HepG2 (cell line): ENCODE measurements around the gene RPRD1A. TPM values are rescaled to one million over a fixed set of nuclear protein-coding genes. Genes with fewer than 3 reads are reported as not detected.

Experiments used
- ATAC-seq: fragments of 200-7000 bp; cut with Tn5 transposase; 3 replicates; pipeline ENCODE4 v1.9.1; 2020; ENCODE audit warnings: mild to moderate bottlenecking, moderate library complexity
- BruUV-seq: library from RNA; stranded (reverse); fragments of 400-500 nt; replicated peaks from 2 replicates; lab custom pipeline; 2021; lab: Mats Ljungman, UMichigan
- CTCF ChIA-PET: fragments of 300-600 bp; formaldehyde crosslinking; extraction: SDS; loops from one replicate; lab custom pipeline; 2021; ENCODE audit warnings: low total read pairs, inconsistent platforms, low intra/inter-chr PET ratio; lab: Yijun Ruan, JAX
- POLR2A ChIA-PET: fragments of 350-600 bp; sonication (Branson Sonifier 250); formaldehyde crosslinking; loops from one replicate; lab custom pipeline; 2020; ENCODE audit warnings: antibody characterized with exemption, inconsistent platforms; lab: Yijun Ruan, JAX
- DNase-seq: peaks from one replicate; pipeline ENCODE4 v3.0.0-alpha.2; 2015; ENCODE audit warnings: low spot score
- FAIRE-seq: peaks from 3 replicates; lab custom pipeline; 2011; peaks lifted over from hg19 to GRCh38; lab: Jason Lieb, UNC
- H2AFZ ChIP-seq: one replicate; pipeline ENCODE4 v1.6.1; 2011; ENCODE audit warnings: low read length, inconsistent platforms
- H3K27ac ChIP-seq: fragments of 300-600 bp; 3 replicates; pipeline ENCODE4 v1.8.0; 2011; ENCODE audit warnings: mixed run types, mild to moderate bottlenecking, mixed read lengths, low read length, inconsistent platforms; ENCODE audit not compliant: insufficient read depth; ENCODE audit errors: extremely low read length
- H3K27me3 ChIP-seq, 2 experiments: fragments of 200-600 bp in 1 of 2; 2 replicates in 1 of 2; 3 replicates in 1 of 2; pipeline versions ENCODE4 v1.6.0 to v1.8.0; 2011; ENCODE audit warnings: low read length in 2 of 2, mild to moderate bottlenecking in 2 of 2, moderate library complexity in 2 of 2, inconsistent platforms in 1 of 2; ENCODE audit not compliant: insufficient read depth in 2 of 2, control insufficient read depth in 1 of 2
- H3K36me3 ChIP-seq, 2 experiments: fragments of 200-600 bp in 1 of 2; replicated peaks in 1 of 2; 2 replicates in 1 of 2; 3 replicates in 1 of 2; pipeline versions ENCODE4 v1.5.1 to v1.8.0; 2011; ENCODE audit warnings: low read length in 2 of 2, inconsistent platforms in 1 of 2; ENCODE audit not compliant: insufficient read depth in 2 of 2, control insufficient read depth in 1 of 2
- H3K4me1 ChIP-seq: 2 replicates; pipeline ENCODE4 v1.5.1; 2012; ENCODE audit warnings: low read length, inconsistent platforms; ENCODE audit not compliant: insufficient read depth
- H3K4me2 ChIP-seq: 2 replicates; pipeline ENCODE4 v1.6.0; 2011; ENCODE audit warnings: low read depth, low read length, inconsistent platforms
- H3K4me3 ChIP-seq, 3 experiments: fragments of 200-600 bp in 1 of 3; sonication (generic), shearing (Covaris generic) in 1 of 3; replicated peaks in 1 of 3; 2 replicates each; pipeline ENCODE4 v1.5.1; 2011 to 2016; ENCODE audit warnings: low read length in 3 of 3, inconsistent platforms in 2 of 3, low read depth in 2 of 3, mild to moderate bottlenecking in 2 of 3, control low read depth in 1 of 3, mixed read lengths in 1 of 3; ENCODE audit not compliant: insufficient read depth in 1 of 3
- H3K79me2 ChIP-seq: one replicate; pipeline ENCODE4 v1.6.1; 2011; ENCODE audit warnings: low read length, inconsistent platforms; ENCODE audit not compliant: insufficient read depth
- H3K9ac ChIP-seq: 2 replicates; pipeline ENCODE4 v1.6.0; 2011; ENCODE audit warnings: mild to moderate bottlenecking, low read depth, low read length, inconsistent platforms; ENCODE audit not compliant: insufficient read depth
- H3K9me3 ChIP-seq: 2 replicates; pipeline ENCODE4 v1.5.1; 2012; ENCODE audit warnings: mild to moderate bottlenecking, low read length
- H4K20me1 ChIP-seq: 2 replicates; pipeline ENCODE4 v1.6.0; 2011; ENCODE audit warnings: inconsistent platforms, mild to moderate bottlenecking, low read length, moderate library complexity; ENCODE audit not compliant: insufficient read depth
- AKNA ChIP-seq: sonication (generic); formaldehyde crosslinking; IDR thresholded peaks from 2 replicates; pipeline ENCODE4 v1.4.0; 2020; ENCODE audit warnings: missing genetic modification reagents, borderline replicate concordance
- CERS6 ChIP-seq: sonication (generic); formaldehyde crosslinking; IDR thresholded peaks from 2 replicates; pipeline ENCODE4 v1.5.0; 2020; ENCODE audit warnings: missing genetic modification reagents
- FOSL2 ChIP-seq: sonication (generic); formaldehyde crosslinking; IDR thresholded peaks from 2 replicates; pipeline ENCODE4 v1.4.0; 2020; ENCODE audit warnings: missing genetic modification reagents
- HMGA1 ChIP-seq: sonication (generic); formaldehyde crosslinking; conservative IDR thresholded peaks from 2 replicates; pipeline ENCODE4 v1.4.0; 2020; ENCODE audit warnings: missing genetic modification reagents
- PLSCR1 ChIP-seq: sonication (generic); formaldehyde crosslinking; IDR thresholded peaks from 2 replicates; pipeline ENCODE4 v1.5.0; 2020; ENCODE audit warnings: missing genetic modification reagents, mild to moderate bottlenecking, borderline replicate concordance
- PPARG ChIP-seq: conservative IDR thresholded peaks from 2 replicates; pipeline ENCODE4 v1.6.1; 2016; ENCODE audit warnings: missing biosample characterization, missing genetic modification reagents
- ZFP36L1 ChIP-seq: sonication (generic); formaldehyde crosslinking; IDR thresholded peaks from 2 replicates; pipeline ENCODE4 v1.8.0; 2022; ENCODE audit warnings: mild to moderate bottlenecking, missing genetic modification reagents, moderate library complexity
- WGBS: methylation state at CpG from one replicate; pipeline ENCODE4 v1.1.6; 2017; ENCODE audit warnings: low lambda C conversion rate; 5-methylcytosine and 5-hydroxymethylcytosine counted together
- in situ Hi-C: cut with HindIII; loops from 2 replicates; pipeline ENCODE4 v1.10.0; 2017; ENCODE audit warnings: low pct_unique_long_range_greater_than_20kb; ENCODE audit not compliant: extremely low pct_ligation_motif_present
- intact Hi-C: fragments of 100-400 bp; cut with micrococcal nuclease; formaldehyde crosslinking; loops from one replicate; pipeline ENCODE4 v1.10.0; 2022; ENCODE audit not compliant: unreplicated experiment
- polyA plus RNA-seq, 8 experiments: library from polyadenylated mRNA; depleted of rRNA in 3 of 8; stranded (reverse) in 7 of 8; unstranded in 1 of 8; fragments of >200 nt; fragmentation: Illumina TruSeq in 4 of 8; extraction: Trizol in 4 of 8; gene quantifications; 2 replicates each; pipeline versions ENCODE4 v1.2.1 to v1.2.3, GENCODE V29; 2011 to 2016; ENCODE audit warnings: low read depth in 4 of 8, missing spikeins in 1 of 8, mixed read lengths in 1 of 8; ENCODE audit not compliant: insufficient read depth in 1 of 8
- total RNA-seq, 5 experiments: library from RNA; depleted of rRNA; stranded (reverse); fragments of >200 nt; fragmentation: Illumina TruSeq; extraction: Trizol; gene quantifications; 2 replicates each; pipeline ENCODE4 v1.2.3, GENCODE V29; 2016; ENCODE audit warnings: low read depth in 1 of 5
- TF ChIP-seq, protein P1 (sequence below): sonication (generic); formaldehyde crosslinking; IDR thresholded peaks from 2 replicates; pipeline ENCODE4 v1.5.0; 2020; ENCODE audit warnings: missing genetic modification reagents, mild to moderate bottlenecking, borderline replicate concordance
- TF ChIP-seq, protein P2 (sequence below): sonication (generic); formaldehyde crosslinking; IDR thresholded peaks from 2 replicates; pipeline ENCODE4 v1.8.0; 2022; ENCODE audit warnings: mild to moderate bottlenecking, missing genetic modification reagents; ENCODE audit not compliant: insufficient replicate concordance
- TF ChIP-seq, protein P3 (sequence below): sonication (generic); formaldehyde crosslinking; IDR thresholded peaks from 2 replicates; pipeline ENCODE4 v1.5.0; 2020; ENCODE audit warnings: mild to moderate bottlenecking, missing genetic modification reagents, moderate library complexity

The RPRD1A gene
- total and polyA plus RNA-seq, 2 of the 13 experiments (the other 11 are each of a cell fraction or from before 2014, with no cell fraction given) = 42.5 to 78.2 TPM

DNA sequence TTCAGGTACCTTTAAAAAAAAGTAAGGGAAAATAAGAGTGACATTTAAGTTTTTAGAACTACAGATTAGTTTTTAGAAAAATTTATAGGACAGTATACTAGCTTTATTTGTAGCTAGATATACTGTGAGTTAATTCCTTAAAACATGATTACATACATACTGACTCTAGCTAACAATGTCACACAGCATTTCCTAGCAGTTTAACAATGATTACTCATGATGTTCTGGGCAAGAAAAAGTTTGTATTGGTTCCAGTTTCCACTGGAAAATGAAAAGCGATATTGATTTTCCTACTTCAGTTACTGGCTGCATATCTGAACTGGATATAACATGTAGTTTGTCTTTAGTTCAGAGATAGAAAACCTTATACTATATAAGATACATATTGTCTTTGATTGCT is 42.4 kb upstream of the RPRD1A start (continued):
- TF ChIP-seq HMGA1 (CRISPR knock-in tag) = no peak
- TF ChIP-seq, all 625 proteins: peak for 0

DNA sequence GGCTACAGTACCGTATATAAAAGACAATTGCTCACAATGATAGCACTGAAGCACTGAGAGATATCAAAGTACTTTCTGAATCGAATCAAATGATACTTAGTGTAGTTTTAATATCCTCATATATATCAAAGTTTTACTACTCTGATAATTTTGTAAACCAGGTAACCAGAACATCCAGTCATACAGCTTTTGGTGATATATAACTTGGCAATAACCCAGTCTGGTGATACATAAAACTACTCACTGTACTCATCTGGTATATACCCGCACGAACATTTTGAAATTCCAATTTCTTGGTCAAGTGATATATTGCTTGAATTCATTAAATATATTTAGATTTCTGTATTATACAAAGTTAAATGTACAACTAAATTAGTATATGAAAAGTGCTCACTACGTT is 41.2 kb upstream of the RPRD1A start:
- BruUV-seq = no TSS peak
- CTCF ChIA-PET = no interaction called here
- in situ Hi-C loops = no loop called here
- Histone ChIP-seq H3K4me3 (no peak overlapping the region), H3K4me2 (no peak overlapping the region), H3K36me3 (peaks cover 6 to 26% of the 10 kb centered on the region in 2 experiments; a peak in 4 of 5 replicates), H3K9ac (no peak overlapping the region), H3K4me1 (no peaks in the 10 kb centered on the region), H3K79me2 (no peaks in the 10 kb centered on the region), H2AFZ (no peak overlapping the region), H3K9me3 (no peaks in the 10 kb centered on the region), H4K20me1 (no peaks in the 10 kb centered on the region), H3K27ac (no peak overlapping the region), H3K27me3 (no peaks in the 10 kb centered on the region)
- 89% methylated on average over 5 of the region's 5 CpGs for WGBS
- no peak for FAIRE-seq
- ATAC-seq = no peak
- intact Hi-C loops = no loop called here
- DNase-seq = no peak
- POLR2A ChIA-PET = no interaction called here
- no peak for TF ChIP-seq CERS6
- TF ChIP-seq PLSCR1 = no peak
- TF ChIP-seq AKNA (CRISPR knock-in tag) = no peak
- TF ChIP-seq, protein P1, sequence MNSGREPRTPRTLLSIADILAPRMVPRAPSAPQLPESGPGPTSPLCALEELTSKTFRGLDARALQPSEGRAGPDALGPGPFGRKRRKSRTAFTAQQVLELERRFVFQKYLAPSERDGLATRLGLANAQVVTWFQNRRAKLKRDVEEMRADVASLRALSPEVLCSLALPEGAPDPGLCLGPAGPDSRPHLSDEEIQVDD (CRISPR knock-in tag) = no peak
- TF ChIP-seq, protein P2, sequence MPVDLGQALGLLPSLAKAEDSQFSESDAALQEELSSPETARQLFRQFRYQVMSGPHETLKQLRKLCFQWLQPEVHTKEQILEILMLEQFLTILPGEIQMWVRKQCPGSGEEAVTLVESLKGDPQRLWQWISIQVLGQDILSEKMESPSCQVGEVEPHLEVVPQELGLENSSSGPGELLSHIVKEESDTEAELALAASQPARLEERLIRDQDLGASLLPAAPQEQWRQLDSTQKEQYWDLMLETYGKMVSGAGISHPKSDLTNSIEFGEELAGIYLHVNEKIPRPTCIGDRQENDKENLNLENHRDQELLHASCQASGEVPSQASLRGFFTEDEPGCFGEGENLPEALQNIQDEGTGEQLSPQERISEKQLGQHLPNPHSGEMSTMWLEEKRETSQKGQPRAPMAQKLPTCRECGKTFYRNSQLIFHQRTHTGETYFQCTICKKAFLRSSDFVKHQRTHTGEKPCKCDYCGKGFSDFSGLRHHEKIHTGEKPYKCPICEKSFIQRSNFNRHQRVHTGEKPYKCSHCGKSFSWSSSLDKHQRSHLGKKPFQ (CRISPR knock-in tag) = no peak
- no peak for TF ChIP-seq FOSL2 (CRISPR knock-in tag)
- TF ChIP-seq ZFP36L1 (CRISPR knock-in tag) = no peak
- TF ChIP-seq, protein P3, sequence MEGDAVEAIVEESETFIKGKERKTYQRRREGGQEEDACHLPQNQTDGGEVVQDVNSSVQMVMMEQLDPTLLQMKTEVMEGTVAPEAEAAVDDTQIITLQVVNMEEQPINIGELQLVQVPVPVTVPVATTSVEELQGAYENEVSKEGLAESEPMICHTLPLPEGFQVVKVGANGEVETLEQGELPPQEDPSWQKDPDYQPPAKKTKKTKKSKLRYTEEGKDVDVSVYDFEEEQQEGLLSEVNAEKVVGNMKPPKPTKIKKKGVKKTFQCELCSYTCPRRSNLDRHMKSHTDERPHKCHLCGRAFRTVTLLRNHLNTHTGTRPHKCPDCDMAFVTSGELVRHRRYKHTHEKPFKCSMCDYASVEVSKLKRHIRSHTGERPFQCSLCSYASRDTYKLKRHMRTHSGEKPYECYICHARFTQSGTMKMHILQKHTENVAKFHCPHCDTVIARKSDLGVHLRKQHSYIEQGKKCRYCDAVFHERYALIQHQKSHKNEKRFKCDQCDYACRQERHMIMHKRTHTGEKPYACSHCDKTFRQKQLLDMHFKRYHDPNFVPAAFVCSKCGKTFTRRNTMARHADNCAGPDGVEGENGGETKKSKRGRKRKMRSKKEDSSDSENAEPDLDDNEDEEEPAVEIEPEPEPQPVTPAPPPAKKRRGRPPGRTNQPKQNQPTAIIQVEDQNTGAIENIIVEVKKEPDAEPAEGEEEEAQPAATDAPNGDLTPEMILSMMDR (CRISPR knock-in tag) = no peak
- TF ChIP-seq PPARG = no peak
- TF ChIP-seq, all 625 proteins: peak for 0
